ENCODE results near the gene CNIH2. TPM values are rescaled to one million over a fixed set of nuclear protein-coding genes. Genes with fewer than 3 reads are reported as not detected.

Gene CNIH2
- total RNA-seq, 2 donors from 2014 or later: 3.6 TPM; not detected in 1

GRCh38 chr11:66265531-66266377, 12.2 kb upstream of the CNIH2 start:
- intact Hi-C loops (cut with DNase I): loop anchor here (10.0 kb wide), 1 partner anchor 351 kb away; the partner anchor contains the start of genes C11orf68 and DRAP1
- WGBS: 88% methylated on average over 26 of the region's 26 CpGs
- no peak for DNase-seq (ENCODE audit: low spot score)
- TF ChIP-seq POLR2AphosphoS5 (IDR thresholded peaks at IDR 0.05): no peak
- TF ChIP-seq POLR2A (IDR thresholded peaks at IDR 0.05): no peak
- TF ChIP-seq CTCF (IDR thresholded peaks at IDR 0.05): no peak
- Histone ChIP-seq H3K9me3 (no peaks in the 10 kb centered on the region), H3K27ac (no peak overlapping the region), H3K4me3 (no peak overlapping the region), H3K27me3 (replicated peaks; ENCODE audit: insufficient read depth) (no peaks in the 10 kb centered on the region), H3K4me1 (replicated peaks) (peaks cover 9% of the 10 kb centered on the region), H3K36me3 (peaks cover 0 to 7% of the 10 kb centered on the region in 2 donors)

GRCh38 chr11:66266378-66267038, 11.5 kb upstream of the CNIH2 start:
- Histone ChIP-seq H3K4me1 (replicated peaks) (peaks cover 9% of the 10 kb centered on the region), H3K4me3 (no peak overlapping the region), H3K9me3 (no peaks in the 10 kb centered on the region), H3K36me3 (peaks cover 0 to 7% of the 10 kb centered on the region in 2 donors), H3K27ac (peak overlapping the region; percentile 98), H3K27me3 (replicated peaks; ENCODE audit: insufficient read depth) (no peaks in the 10 kb centered on the region)
- DNase-seq (ENCODE audit: low spot score): no peak
- intact Hi-C loops (cut with DNase I): loop anchor here (10.0 kb wide), 1 partner anchor 352 kb away; the partner anchor contains the start of genes C11orf68 and DRAP1
- 82% methylated on average over 20 of the region's 20 CpGs for WGBS
- TF ChIP-seq POLR2AphosphoS5 (IDR thresholded peaks at IDR 0.05): no peak
- TF ChIP-seq POLR2A (IDR thresholded peaks at IDR 0.05): no peak
- no peak for TF ChIP-seq CTCF (IDR thresholded peaks at IDR 0.05)

GRCh38 chr11:66267039-66267378, 11.0 kb upstream of the CNIH2 start:
- 20% methylated on average over 13 of the region's 13 CpGs for WGBS
- H3K27ac ChIP-seq: peak overlapping the region; percentile 98
- peak overlapping the region; percentile 89 to 92 for H3K4me3 ChIP-seq
- intact Hi-C loops (cut with DNase I): loop anchor here (10.0 kb wide), 1 partner anchor 352 kb away; the partner anchor contains the start of genes C11orf68 and DRAP1
- TF ChIP-seq CTCF (IDR thresholded peaks at IDR 0.05) (no peak), POLR2A (IDR thresholded peaks at IDR 0.05) (no peak), POLR2AphosphoS5 (IDR thresholded peaks at IDR 0.05) (no peak)
- no peak for DNase-seq (ENCODE audit: low spot score)
- H3K27me3 ChIP-seq (replicated peaks; ENCODE audit: insufficient read depth): no peaks in the 10 kb centered on the region
- no peaks in the 10 kb centered on the region for H3K9me3 ChIP-seq
- H3K4me1 ChIP-seq (replicated peaks): peaks cover 9% of the 10 kb centered on the region
- H3K36me3 ChIP-seq: peaks cover 4 to 10% of the 10 kb centered on the region in 2 donors

- WGBS: under 1% methylated on average over 61 of the region's 61 CpGs
- Histone ChIP-seq H3K27me3 (replicated peaks; ENCODE audit: insufficient read depth) (no peaks in the 10 kb centered on the region), H3K36me3 (peaks cover 8 to 13% of the 10 kb centered on the region in 2 donors), H3K4me1 (replicated peaks) (peaks cover 9% of the 10 kb centered on the region), H3K9me3 (no peaks in the 10 kb centered on the region), H3K27ac (peak overlapping the region; percentile 98), H3K4me3 (peak overlapping the region; percentile 89 to 92)
- peak; percentile 69 for TF ChIP-seq POLR2AphosphoS5 (IDR thresholded peaks at IDR 0.05)
- TF ChIP-seq POLR2A (IDR thresholded peaks at IDR 0.05): peak; percentile 30
- TF ChIP-seq CTCF (IDR thresholded peaks at IDR 0.05): peak in 1 of 4 experiments; percentile 33
- DNase-seq (ENCODE audit: low spot score): peak; percentile 85
- intact Hi-C loops (cut with DNase I): loop anchor here (10.0 kb wide), 1 partner anchor 353 kb away; the partner anchor contains the start of genes C11orf68 and DRAP1
These were observed 10.4 kb upstream of the CNIH2 start for GRCh38 chr11:66267379-66268243.

Data from prostate gland (tissue), 2 donors.